ENCODE data around the gene GRAMD1A. TPM values are rescaled to one million over a fixed set of nuclear protein-coding genes. Genes with fewer than 3 reads are reported as not detected.
A peak's percentile ranks its signal among the peaks of the same experiment; 100 is the strongest.

GRAMD1A gene
- total RNA-seq, 1 donor from 2014 or later: 67.9 TPM

DNA sequence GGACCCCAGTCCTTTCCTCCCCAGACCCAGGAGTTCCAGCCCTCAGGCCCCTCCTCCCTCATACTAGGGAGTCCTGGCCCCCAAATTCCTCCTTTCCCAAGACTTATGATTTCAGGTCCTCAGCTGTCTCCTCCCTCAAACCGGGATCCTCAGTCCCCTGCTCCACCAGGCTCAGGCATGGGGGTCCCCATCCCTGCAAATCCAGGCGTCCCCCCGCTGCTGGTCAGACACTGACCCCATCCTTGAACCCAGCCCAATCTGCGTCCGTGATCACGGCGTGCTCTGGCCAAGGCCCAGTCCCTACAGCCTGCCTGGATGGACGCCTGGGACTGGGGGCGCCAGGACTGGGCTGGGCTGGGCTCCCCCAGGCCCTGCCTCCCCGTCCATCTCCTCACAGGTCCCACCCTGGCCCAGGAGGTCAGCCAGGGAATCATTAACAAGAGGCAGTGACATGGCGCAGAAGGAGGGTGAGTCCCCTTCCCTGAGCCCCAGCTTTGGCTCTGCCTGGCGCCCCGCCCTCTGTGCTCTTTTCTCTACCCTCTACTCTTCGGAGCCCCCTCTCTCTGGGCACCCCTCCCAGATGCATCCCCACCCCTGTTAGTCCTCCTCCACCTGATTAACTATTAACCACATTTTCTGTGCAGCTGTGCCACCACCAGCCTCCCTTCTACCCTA lies 42.1 kb downstream of the GRAMD1A start:
- TF ChIP-seq, protein P1, sequence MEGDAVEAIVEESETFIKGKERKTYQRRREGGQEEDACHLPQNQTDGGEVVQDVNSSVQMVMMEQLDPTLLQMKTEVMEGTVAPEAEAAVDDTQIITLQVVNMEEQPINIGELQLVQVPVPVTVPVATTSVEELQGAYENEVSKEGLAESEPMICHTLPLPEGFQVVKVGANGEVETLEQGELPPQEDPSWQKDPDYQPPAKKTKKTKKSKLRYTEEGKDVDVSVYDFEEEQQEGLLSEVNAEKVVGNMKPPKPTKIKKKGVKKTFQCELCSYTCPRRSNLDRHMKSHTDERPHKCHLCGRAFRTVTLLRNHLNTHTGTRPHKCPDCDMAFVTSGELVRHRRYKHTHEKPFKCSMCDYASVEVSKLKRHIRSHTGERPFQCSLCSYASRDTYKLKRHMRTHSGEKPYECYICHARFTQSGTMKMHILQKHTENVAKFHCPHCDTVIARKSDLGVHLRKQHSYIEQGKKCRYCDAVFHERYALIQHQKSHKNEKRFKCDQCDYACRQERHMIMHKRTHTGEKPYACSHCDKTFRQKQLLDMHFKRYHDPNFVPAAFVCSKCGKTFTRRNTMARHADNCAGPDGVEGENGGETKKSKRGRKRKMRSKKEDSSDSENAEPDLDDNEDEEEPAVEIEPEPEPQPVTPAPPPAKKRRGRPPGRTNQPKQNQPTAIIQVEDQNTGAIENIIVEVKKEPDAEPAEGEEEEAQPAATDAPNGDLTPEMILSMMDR (IDR thresholded peaks at IDR 0.05): no peak
- H3K27ac Mint-ChIP-seq (ENCODE audit: unreplicated experiment): no peak overlapping the region
- H3K27me3 Mint-ChIP-seq (ENCODE audit: low read depth): peaks cover 1% of the 10 kb centered on the region
- DNase-seq (ENCODE audit: low spot score): no peak
- peaks cover 9% of the 10 kb centered on the region for H3K4me1 Mint-ChIP-seq (ENCODE audit: low read depth)
- no peaks in the 10 kb centered on the region for H3K36me3 Mint-ChIP-seq (ENCODE audit: low read depth)
- no peak overlapping the region for H3K4me3 Mint-ChIP-seq (ENCODE audit: unreplicated experiment)
- no peaks in the 10 kb centered on the region for H3K9me3 Mint-ChIP-seq (ENCODE audit: low read depth)

DNA sequence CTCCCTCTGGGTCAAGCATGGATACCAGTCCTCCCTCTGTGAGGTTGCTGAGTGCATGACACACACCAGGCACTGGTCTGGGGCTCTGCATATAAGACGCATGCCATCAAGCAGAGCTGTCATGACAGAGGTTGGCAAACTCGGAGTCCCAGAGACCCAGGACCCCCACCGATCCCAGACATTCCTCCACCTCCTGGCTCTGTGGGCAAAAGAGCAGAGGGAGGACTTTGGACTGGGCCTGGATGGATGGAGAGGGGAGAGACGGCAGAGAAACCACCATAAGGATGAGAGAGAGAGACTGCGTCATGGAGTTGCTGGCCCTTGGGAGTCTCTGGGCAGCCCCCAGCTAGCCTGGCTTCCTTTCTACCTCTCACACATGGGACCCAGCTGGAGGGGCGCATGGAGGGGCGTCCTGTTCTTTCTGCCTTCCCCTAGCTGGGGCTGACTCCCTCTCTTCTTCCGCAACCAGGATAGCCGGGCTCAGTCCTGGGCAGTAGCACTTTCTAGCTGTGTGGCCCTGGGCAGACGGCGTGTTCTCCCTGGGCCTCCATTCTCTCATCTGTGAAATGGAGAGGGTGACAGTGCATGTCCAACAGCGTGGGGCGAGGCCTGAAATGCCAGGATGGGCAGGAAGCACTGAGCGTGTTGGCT lies 43.0 kb downstream of the GRAMD1A start:
- Mint-ChIP-seq H3K9me3 (ENCODE audit: low read depth) (no peaks in the 10 kb centered on the region), H3K27ac (ENCODE audit: unreplicated experiment) (no peak overlapping the region)
- no peak for DNase-seq (ENCODE audit: low spot score)

DNA sequence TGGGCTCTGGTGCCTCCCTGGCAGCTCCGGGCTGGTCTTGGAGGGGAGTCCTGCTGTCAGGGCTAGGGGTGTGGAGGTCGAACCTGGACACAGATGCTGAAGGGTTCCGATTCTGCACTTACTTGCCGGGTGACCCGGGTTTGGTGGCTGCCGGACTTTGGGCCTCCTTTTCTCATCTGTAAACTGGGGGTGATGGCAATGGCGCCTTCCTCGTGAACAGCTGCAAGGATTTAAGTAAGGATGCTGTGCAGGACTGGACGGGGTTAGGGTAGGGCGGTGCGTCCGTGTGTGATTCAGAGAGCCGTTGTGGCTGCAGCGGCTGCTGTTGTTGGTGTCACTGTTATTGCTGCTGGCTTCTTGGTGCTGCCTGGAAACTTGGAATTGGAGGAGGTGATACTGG lies 43.8 kb downstream of the GRAMD1A start:
- Mint-ChIP-seq H3K27me3 (ENCODE audit: low read depth) (peaks cover 5% of the 10 kb centered on the region), H3K9me3 (ENCODE audit: low read depth) (no peaks in the 10 kb centered on the region), H3K27ac (ENCODE audit: unreplicated experiment) (no peak overlapping the region), H3K4me3 (ENCODE audit: unreplicated experiment) (no peak overlapping the region), H3K36me3 (ENCODE audit: low read depth) (no peaks in the 10 kb centered on the region), H3K4me1 (ENCODE audit: low read depth) (peaks cover 12% of the 10 kb centered on the region)
- TF ChIP-seq, protein P1 (IDR thresholded peaks at IDR 0.05): no peak
- no peak for DNase-seq (ENCODE audit: low spot score)

More for the DNA sequence above, 43.0 kb downstream of the GRAMD1A start:
- Mint-ChIP-seq H3K4me1 (ENCODE audit: low read depth) (peaks cover 9% of the 10 kb centered on the region), H3K36me3 (ENCODE audit: low read depth) (no peaks in the 10 kb centered on the region), H3K4me3 (ENCODE audit: unreplicated experiment) (no peak overlapping the region), H3K27me3 (ENCODE audit: low read depth) (peaks cover 2% of the 10 kb centered on the region)
- TF ChIP-seq, protein P1 (IDR thresholded peaks at IDR 0.05): no peak

DNA sequence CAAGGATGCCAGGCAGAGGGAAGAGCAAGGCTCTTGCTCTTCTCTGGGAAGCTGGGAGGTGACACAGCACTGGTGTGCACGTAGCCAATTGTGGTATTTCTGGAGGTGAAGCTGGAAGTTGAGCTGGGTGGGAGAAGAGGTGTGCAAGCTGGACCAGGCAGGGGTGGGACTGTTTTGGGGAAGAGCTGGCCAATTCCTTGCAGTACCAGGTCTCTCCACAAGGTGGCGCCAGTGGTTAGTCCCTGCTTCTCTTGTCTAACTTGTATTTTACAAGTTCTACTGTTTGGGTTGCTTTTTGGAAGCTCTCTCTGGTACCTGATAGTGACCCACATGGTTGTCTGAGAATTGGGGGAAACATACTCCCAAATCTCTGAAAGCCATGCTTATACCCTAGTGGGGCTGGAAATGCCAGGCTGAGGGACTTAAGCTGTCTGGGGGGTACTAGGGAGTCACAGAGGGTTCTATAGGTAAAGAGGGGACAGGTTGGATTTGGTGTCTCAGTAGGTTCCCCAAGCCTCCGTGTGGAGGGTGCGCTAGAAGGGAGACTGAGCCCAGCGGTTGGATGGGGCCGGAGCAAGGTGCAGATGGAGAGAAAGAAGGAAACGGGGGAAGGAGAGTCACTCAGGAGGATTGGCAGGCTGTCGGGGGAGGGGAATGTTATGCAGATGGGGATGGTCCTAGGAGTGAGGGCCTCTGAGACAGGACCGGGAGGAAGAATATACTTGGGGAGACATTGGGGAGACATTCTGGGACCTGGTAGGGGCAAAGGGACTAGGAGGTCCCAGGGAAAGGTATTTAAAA lies 44.4 kb downstream of the GRAMD1A start:
- no peak for DNase-seq (ENCODE audit: low spot score)
- H3K4me3 Mint-ChIP-seq (ENCODE audit: unreplicated experiment): no peak overlapping the region
- no peak overlapping the region for H3K27ac Mint-ChIP-seq (ENCODE audit: unreplicated experiment)
- TF ChIP-seq, protein P1 (IDR thresholded peaks at IDR 0.05): peak; percentile 98
- peaks cover 5% of the 10 kb centered on the region for H3K27me3 Mint-ChIP-seq (ENCODE audit: low read depth)
- no peaks in the 10 kb centered on the region for H3K9me3 Mint-ChIP-seq (ENCODE audit: low read depth)
- peaks cover 12% of the 10 kb centered on the region for H3K4me1 Mint-ChIP-seq (ENCODE audit: low read depth)
- H3K36me3 Mint-ChIP-seq (ENCODE audit: low read depth): no peaks in the 10 kb centered on the region

DNA sequence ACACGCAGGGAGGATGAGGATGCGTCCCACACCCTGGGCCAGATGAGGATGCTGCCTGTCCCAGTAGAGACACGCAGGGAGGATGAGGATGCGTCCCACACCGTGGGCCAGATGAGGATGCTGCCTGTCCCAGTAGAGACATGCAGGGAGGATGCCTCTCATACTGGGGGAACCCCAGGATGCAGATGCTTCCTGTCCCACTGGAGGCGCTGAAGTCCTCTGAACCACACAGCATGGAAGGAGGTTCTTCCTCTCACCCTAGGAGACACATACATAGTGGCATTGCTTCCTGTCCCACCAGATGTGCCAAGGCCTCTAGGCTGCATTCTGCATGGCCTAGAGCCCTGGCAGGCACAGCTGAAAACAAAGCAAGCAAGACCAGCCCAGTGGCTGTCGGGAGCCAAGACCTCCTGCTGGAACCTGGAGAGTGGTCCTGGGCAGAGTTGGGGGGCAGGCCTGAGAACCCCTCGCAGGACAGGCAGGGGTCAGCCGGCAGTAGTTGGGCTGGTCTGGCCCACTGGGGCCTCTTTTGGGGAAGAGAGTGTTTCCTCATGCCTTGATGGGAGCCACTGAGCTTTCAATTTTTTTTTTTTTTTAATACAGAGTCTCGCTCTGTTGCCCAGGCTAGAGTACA lies 45.7 kb downstream of the GRAMD1A start:
- no peak overlapping the region for H3K27ac Mint-ChIP-seq (ENCODE audit: unreplicated experiment)
- no peak overlapping the region for H3K4me3 Mint-ChIP-seq (ENCODE audit: unreplicated experiment)
- no peak for DNase-seq (ENCODE audit: low spot score)
- H3K4me1 Mint-ChIP-seq (ENCODE audit: low read depth): peaks cover 8% of the 10 kb centered on the region
- peaks cover 5% of the 10 kb centered on the region for H3K27me3 Mint-ChIP-seq (ENCODE audit: low read depth)
- no peaks in the 10 kb centered on the region for H3K36me3 Mint-ChIP-seq (ENCODE audit: low read depth)
- TF ChIP-seq, protein P1 (IDR thresholded peaks at IDR 0.05): peak; percentile 53
- H3K9me3 Mint-ChIP-seq (ENCODE audit: low read depth): no peaks in the 10 kb centered on the region

All from chondrocyte (in vitro differentiated cells).